ENCODE data around the gene HSPB8. TPM values are rescaled to one million over a fixed set of nuclear protein-coding genes. Genes with fewer than 3 reads are reported as not detected.

Gene HSPB8
- polyA plus RNA-seq, 1 donor from 2014 or later, result not detected

- TF ChIP-seq TAF1 (IDR thresholded peaks at IDR 0.05; ENCODE audit: low read depth) (no peak), REST (IDR thresholded peaks at IDR 0.05; ENCODE audit: borderline replicate concordance) (no peak), RAD21 (conservative IDR thresholded peaks at IDR 0.05) (no peak), CTCF (IDR thresholded peaks at IDR 0.05; ENCODE audit: poor library complexity, severe bottlenecking) (no peak), POLR2AphosphoS5 (IDR thresholded peaks at IDR 0.05) (no peak), EZH2 (IDR thresholded peaks at IDR 0.05; ENCODE audit: borderline replicate concordance, insufficient read depth, low read length, poor library complexity, severe bottlenecking) (no peak), SMC3 (conservative IDR thresholded peaks at IDR 0.05; ENCODE audit: poor library complexity) (no peak), EP300 (conservative IDR thresholded peaks at IDR 0.05; ENCODE audit: poor library complexity, severe bottlenecking) (no peak), MXI1 (conservative IDR thresholded peaks at IDR 0.05; ENCODE audit: poor library complexity, severe bottlenecking) (no peak)
- Histone ChIP-seq H3K9me3 (ENCODE audit: low read length) (no peaks in the 10 kb centered on the region), H3K79me2 (replicated peaks; ENCODE audit: insufficient read depth, low read length) (no peaks in the 10 kb centered on the region), H3K27me3 (ENCODE audit: insufficient read depth, low read depth, low read length) (no peaks in the 10 kb centered on the region), H3K4me3 (ENCODE audit: low read length) (no peak overlapping the region), H2AFZ (ENCODE audit: low read depth, low read length) (no peak overlapping the region), H3F3A (ENCODE audit: insufficient read depth, low read length, poor library complexity, severe bottlenecking) (no peaks in the 10 kb centered on the region), H4K20me1 (ENCODE audit: insufficient read depth) (no peaks in the 10 kb centered on the region), H3K9me2 (ENCODE audit: insufficient read depth, low read length) (no peaks in the 10 kb centered on the region), H3K27ac (ENCODE audit: low read length) (no peak overlapping the region), H3K9ac (ENCODE audit: low read length) (no peak overlapping the region), H3K4me2 (ENCODE audit: low read length) (no peak overlapping the region), H3K36me3 (ENCODE audit: insufficient read depth, low read length) (no peaks in the 10 kb centered on the region)
Observed at GRCh38 chr12:119200601-119201000, 21.9 kb downstream of the HSPB8 start.

- H3K79me2 ChIP-seq (replicated peaks; ENCODE audit: insufficient read depth, low read length), result no peaks in the 10 kb centered on the region
- no peak overlapping the region for H2AFZ ChIP-seq (ENCODE audit: low read depth, low read length)
- no peaks in the 10 kb centered on the region for H3K9me2 ChIP-seq (ENCODE audit: insufficient read depth, low read length)
- H3K4me2 ChIP-seq (ENCODE audit: low read length), result no peak overlapping the region
- H3F3A ChIP-seq (ENCODE audit: insufficient read depth, low read length, poor library complexity, severe bottlenecking), result no peaks in the 10 kb centered on the region
- no peaks in the 10 kb centered on the region for H3K27me3 ChIP-seq (ENCODE audit: insufficient read depth, low read depth, low read length)
- no peak for TF ChIP-seq POLR2AphosphoS5 (IDR thresholded peaks at IDR 0.05)
- no peak for TF ChIP-seq CTCF (IDR thresholded peaks at IDR 0.05; ENCODE audit: poor library complexity, severe bottlenecking)
- TF ChIP-seq RAD21 (conservative IDR thresholded peaks at IDR 0.05), result no peak
- no peak for TF ChIP-seq TAF1 (IDR thresholded peaks at IDR 0.05; ENCODE audit: low read depth)
- no peak for TF ChIP-seq SMC3 (conservative IDR thresholded peaks at IDR 0.05; ENCODE audit: poor library complexity)
- TF ChIP-seq REST (IDR thresholded peaks at IDR 0.05; ENCODE audit: borderline replicate concordance), result no peak
- TF ChIP-seq MXI1 (conservative IDR thresholded peaks at IDR 0.05; ENCODE audit: poor library complexity, severe bottlenecking), result no peak
- no peak for TF ChIP-seq EZH2 (IDR thresholded peaks at IDR 0.05; ENCODE audit: borderline replicate concordance, insufficient read depth, low read length, poor library complexity, severe bottlenecking)
- H3K9ac ChIP-seq (ENCODE audit: low read length), result no peak overlapping the region
- H3K4me3 ChIP-seq (ENCODE audit: low read length), result no peak overlapping the region
- no peaks in the 10 kb centered on the region for H3K9me3 ChIP-seq (ENCODE audit: low read length)
- H4K20me1 ChIP-seq (ENCODE audit: insufficient read depth), result no peaks in the 10 kb centered on the region
- no peaks in the 10 kb centered on the region for H3K36me3 ChIP-seq (ENCODE audit: insufficient read depth, low read length)
- H3K27ac ChIP-seq (ENCODE audit: low read length), result no peak overlapping the region
Observed at GRCh38 chr12:119201789-119202543, 23.2 kb downstream of the HSPB8 start.
